Smooth muscle cell of the pulmonary artery (primary cell): ENCODE results near the gene SETD9. TPM values are rescaled to one million over a fixed set of nuclear protein-coding genes. Genes with fewer than 3 reads are reported as not detected.

Experiments used
- total RNA-seq: library from RNA; depleted of rRNA; stranded (reverse); fragments of >200 nt; gene quantifications from 2 replicates; pipeline ENCODE4 v1.2.3, GENCODE V29; 2014

SETD9 gene, protein sequence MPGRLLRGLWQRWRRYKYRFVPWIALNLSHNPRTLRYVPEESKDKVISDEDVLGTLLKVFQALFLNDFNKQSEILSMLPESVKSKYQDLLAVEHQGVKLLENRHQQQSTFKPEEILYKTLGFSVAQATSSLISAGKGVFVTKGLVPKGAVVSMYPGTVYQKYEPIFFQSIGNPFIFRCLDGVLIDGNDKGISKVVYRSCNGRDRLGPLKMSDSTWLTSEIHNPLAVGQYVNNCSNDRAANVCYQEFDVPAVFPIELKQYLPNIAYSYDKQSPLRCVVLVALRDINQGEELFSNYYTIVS
- 4.8 and 6.7 TPM in 2 replicates for total RNA-seq

DNA sequence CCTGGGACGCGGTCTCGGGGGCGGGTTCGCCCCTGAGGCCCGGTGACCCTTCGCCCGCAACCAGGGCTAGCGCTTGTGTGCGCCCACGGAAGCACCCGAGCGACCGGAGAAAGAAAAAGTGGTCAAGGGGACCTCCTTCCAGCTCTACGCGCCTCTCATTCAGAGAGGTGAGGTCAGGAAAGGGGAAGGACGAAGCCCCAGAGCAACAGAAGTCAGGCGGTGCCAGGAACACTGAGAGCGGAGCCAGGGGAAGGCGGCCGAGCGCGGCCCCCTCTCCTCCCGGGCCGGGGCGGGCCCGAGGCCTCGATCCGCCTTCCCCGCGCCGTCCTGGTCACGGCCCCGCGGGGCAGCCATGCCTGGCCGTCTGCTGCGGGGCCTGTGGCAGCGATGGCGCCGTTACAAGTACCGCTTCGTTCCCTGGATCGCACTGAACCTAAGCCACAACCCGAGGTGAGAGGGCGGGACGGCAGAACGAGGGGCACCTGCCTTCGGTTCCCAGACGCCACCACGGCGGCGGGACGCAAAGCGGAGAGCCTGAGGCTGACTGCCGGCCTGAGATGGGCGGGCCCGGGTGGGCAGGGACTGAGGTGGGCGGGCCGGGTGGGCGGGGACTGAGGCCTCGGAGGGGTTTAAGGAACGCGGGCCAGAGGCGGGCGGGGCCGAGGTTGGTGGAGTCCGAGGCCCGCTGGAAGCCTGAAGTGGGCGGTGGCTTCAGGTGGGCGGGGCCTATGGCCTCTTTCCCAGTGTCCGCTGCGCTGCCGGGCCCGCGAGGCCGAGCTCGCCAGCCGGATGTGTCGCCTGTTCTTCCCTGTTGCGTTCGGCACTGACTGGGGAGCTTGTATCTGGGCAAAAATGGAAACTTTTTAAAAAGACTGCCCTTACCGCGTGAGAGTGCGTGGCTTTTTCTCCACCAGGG, at the start of gene SETD9:
SETD9 (plus strand) TSS at position 303 of the 916 bp plus-strand sequence; CDS start at position 353, 50 bp downstream.

DNA sequence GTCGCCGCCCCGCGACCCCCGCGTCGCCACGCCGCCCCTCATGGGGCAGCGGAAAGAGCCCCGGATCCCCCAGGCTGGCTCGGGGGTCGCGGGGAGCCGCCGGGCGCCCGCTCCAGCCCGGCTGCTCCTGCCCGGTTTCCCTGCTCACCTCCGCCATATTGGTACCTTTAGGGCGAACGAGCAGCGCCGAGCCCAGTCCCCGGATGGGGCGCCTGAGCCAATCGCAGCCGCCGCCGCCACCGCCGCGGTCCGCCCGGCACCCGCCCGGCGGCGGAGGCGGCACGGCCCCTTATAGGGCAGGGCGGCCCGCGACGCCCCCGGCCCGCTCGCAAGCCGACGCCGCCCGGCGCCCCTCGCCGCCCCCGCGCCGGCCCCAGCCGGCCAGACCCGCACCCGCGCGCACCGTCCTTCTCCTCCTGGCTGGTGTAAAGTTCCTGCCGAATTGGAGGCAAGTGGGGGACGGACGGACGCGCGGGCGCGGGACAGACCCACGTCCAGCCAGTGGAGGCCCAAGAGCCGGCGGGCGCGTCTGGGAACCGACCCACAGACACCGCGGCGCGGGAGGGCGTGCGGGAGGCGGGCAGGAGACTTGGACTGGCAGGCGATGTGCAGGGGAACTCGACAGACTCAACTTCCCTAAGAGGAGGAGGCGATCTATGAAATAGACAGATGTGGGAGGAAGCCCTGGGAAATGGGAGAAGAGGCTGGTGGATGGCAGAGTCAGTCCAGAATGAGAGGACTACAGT, 42.7 kb downstream of the SETD9 start, which contains the start of gene MIER3:
MIER3 (minus strand) TSS at position 178 of the 746 bp plus-strand sequence; CDS start at position 157, 21 bp downstream.

Other genes starting within 250 kb of the SETD9 start
- gene MAP3K1, start 94.0 kb upstream of the SETD9 start, total RNA-seq, result 4.6 and 9.4 TPM in 2 replicates
- 11.5 and 14.3 TPM in 2 replicates for gene MIER3, start 42.5 kb downstream of the SETD9 start, total RNA-seq